K562 (cell line): ENCODE results near the gene PSMA5. TPM values are rescaled to one million over a fixed set of nuclear protein-coding genes. Genes with fewer than 3 reads are reported as not detected.

ENCODE experiments used
- E2F5 ChIP-seq: sonication (generic); formaldehyde crosslinking; IDR thresholded peaks from 2 replicates; pipeline ENCODE4 v1.8.0; 2022; ENCODE audit warnings: mild to moderate bottlenecking, missing genetic modification reagents
- HLTF ChIP-seq: fragments of 450-650 bp; IDR thresholded peaks from 2 replicates; pipeline ENCODE4 v1.6.1; 2016
- KAT7 ChIP-seq: sonication (generic); formaldehyde crosslinking; IDR thresholded peaks from 2 replicates; pipeline ENCODE4 v1.8.0; 2022; ENCODE audit warnings: missing genetic modification reagents, mild to moderate bottlenecking, borderline replicate concordance
- PBX2 ChIP-seq, 2 experiments: IDR thresholded peaks in 1 of 2; conservative IDR thresholded peaks in 1 of 2; 2 replicates each; pipeline ENCODE4 v1.6.1; 2016; ENCODE audit warnings: low read depth in 2 of 2, mild to moderate bottlenecking in 1 of 2, missing compliant biosample characterization in 1 of 2, missing genetic modification characterization in 1 of 2, moderate library complexity in 1 of 2
- PTRF ChIP-seq: fragments of 450-650 bp; IDR thresholded peaks from 2 replicates; pipeline ENCODE4 v1.6.1; 2016; ENCODE audit warnings: mild to moderate bottlenecking, missing genetic modification characterization, missing compliant biosample characterization
- RCOR1 ChIP-seq, 2 experiments: IDR thresholded peaks; 2 replicates each; pipeline ENCODE4 v1.6.1; 2012; ENCODE audit warnings: low read depth in 2 of 2, low read length in 2 of 2, borderline replicate concordance in 1 of 2, improper control_type of control experiment in 1 of 2
- STAT5A ChIP-seq: IDR thresholded peaks from 2 replicates; pipeline ENCODE4 v1.6.1; 2012; ENCODE audit warnings: low read length, inconsistent platforms, borderline replicate concordance
- SUPT5H ChIP-seq: fragments of 450-650 bp; IDR thresholded peaks from 2 replicates; pipeline ENCODE4 v1.6.1; 2016
- TAF1 ChIP-seq: IDR thresholded peaks from 2 replicates; pipeline ENCODE4 v1.6.1; 2011; ENCODE audit warnings: mild to moderate bottlenecking, low read length, moderate library complexity; ENCODE audit not compliant: insufficient read depth, control insufficient read depth, severe bottlenecking; ENCODE audit errors: extremely low read depth
- TEAD4 ChIP-seq, 2 experiments: sonication (generic) in 1 of 2; formaldehyde crosslinking in 1 of 2; IDR thresholded peaks; 2 replicates each; pipeline versions ENCODE4 v1.6.1 to v1.8.0; 2012 to 2022; ENCODE audit warnings: borderline replicate concordance in 1 of 2, inconsistent platforms in 1 of 2, low read length in 1 of 2, mild to moderate bottlenecking in 1 of 2, missing genetic modification reagents in 1 of 2
- ZBTB43 ChIP-seq: sonication (generic); formaldehyde crosslinking; IDR thresholded peaks from 2 replicates; pipeline ENCODE4 v1.8.0; 2023; ENCODE audit warnings: mild to moderate bottlenecking, missing genetic modification reagents
- ZNF561 ChIP-seq: fragments of 450-650 bp; formaldehyde crosslinking; conservative IDR thresholded peaks from 2 replicates; pipeline ENCODE4 v1.4.0; 2020; ENCODE audit warnings: mild to moderate bottlenecking, moderate library complexity
- ZNF696 ChIP-seq: fragments of 250-450 bp; sonication (Bioruptor Pico); conservative IDR thresholded peaks from 2 replicates; pipeline ENCODE4 v1.4.0; 2020; ENCODE audit warnings: mild to moderate bottlenecking, moderate library complexity
- ZNF699 ChIP-seq: fragments of 250-450 bp; sonication (Bioruptor Pico); IDR thresholded peaks from 2 replicates; pipeline ENCODE4 v1.8.0; 2021; ENCODE audit warnings: mild to moderate bottlenecking, moderate library complexity; ENCODE audit not compliant: insufficient replicate concordance
- ZNF707 ChIP-seq: fragments of 250-450 bp; sonication (Bioruptor Pico); conservative IDR thresholded peaks from 2 replicates; pipeline ENCODE4 v1.8.0; 2022; ENCODE audit warnings: inconsistent platforms, mild to moderate bottlenecking, moderate library complexity
- polyA plus RNA-seq, 8 experiments: library from polyadenylated mRNA; depleted of rRNA in 4 of 8; stranded (reverse) in 5 of 8; unstranded in 3 of 8; fragments of >200 nt; fragmentation: Nextera tagmentation in 2 of 8; fragmentation: Illumina TruSeq in 1 of 8; extraction: Ambion mirVana in 2 of 8; extraction: Trizol in 1 of 8; gene quantifications; 2 replicates each; pipeline versions ENCODE4 v1.2.1 to v1.2.3, GENCODE V29; 2011 to 2014; ENCODE audit warnings: inconsistent platforms in 1 of 8, missing spikeins in 1 of 8
- total RNA-seq, 7 experiments: library from RNA; depleted of rRNA in 6 of 7; stranded (reverse); fragments of >200 nt in 6 of 7; fragmentation: Illumina TruSeq in 2 of 7; extraction: Trizol in 2 of 7; gene quantifications; 2 replicates each; pipeline versions ENCODE4 v1.2.1 to v1.2.3, GENCODE V29; 2011 to 2021; ENCODE audit warnings: low replicate concordance in 1 of 7
- TF ChIP-seq, protein P1 (sequence below): IDR thresholded peaks from 2 replicates; pipeline ENCODE4 v1.6.1; 2016; ENCODE audit warnings: missing genetic modification characterization, missing compliant biosample characterization
- TF ChIP-seq, protein P2 (sequence below): fragments of 250-450 bp; sonication (Bioruptor Pico); IDR thresholded peaks from 2 replicates; pipeline ENCODE4 v1.5.0; 2021
- TF ChIP-seq, protein P3 (sequence below): sonication (generic); formaldehyde crosslinking; IDR thresholded peaks from 2 replicates; pipeline ENCODE4 v1.8.0; 2022; ENCODE audit warnings: mild to moderate bottlenecking, missing genetic modification reagents

Gene PSMA5
- total and polyA plus RNA-seq, 9 of the 15 experiments (the other 6 are each of a cell fraction or from before 2014, with no cell fraction given) = 82.6 to 542 (median 287) TPM

DNA sequence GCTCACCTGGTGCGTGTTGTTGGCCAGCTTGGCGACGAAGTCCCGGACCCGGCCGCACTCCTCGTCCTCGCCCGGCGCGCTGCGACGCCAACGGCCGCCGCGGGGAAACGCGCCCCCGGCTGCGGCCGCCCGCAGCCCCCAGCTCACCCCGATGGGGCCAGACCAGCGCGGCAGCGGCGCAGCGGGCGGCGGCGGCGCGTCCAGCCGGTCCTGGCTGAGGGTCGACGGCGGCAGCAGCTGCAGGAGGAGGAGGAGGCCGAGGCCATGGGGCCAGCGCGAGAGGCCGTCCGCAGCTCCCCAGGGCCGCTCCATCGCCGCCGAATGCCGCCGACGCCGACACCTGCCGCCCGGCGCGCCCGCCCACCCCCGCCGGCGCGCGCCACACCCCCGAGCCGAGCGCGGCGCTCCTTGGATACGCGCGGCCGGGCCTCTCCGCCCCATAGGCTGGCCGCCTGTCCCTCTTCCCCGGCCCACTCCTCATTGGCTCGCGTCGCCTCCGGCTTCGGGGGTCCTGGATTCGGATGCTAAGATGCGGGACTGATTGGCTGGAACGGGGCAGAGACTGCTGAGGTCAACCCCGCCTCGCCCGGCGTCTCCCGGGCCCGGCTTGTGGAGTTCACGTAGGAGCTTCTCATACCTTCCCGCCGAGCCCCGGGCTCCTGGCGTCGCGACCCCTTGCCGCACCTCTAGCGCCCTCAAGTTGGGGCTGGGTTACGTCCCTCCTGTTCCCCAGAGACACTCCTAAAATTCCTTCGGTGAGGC lies 28.5 kb downstream of the PSMA5 start, which contains the start of gene SORT1 (continued):
- no peak for TF ChIP-seq PBX2 (CRISPR knock-in tag; IDR thresholded peaks at IDR 0.05; ENCODE audit: low read depth)
- peak; percentile 92 for TF ChIP-seq PBX2 (tag; conservative IDR thresholded peaks at IDR 0.05; ENCODE audit: low read depth)
- TF ChIP-seq SUPT5H = no peak
- TF ChIP-seq ZNF699 (CRISPR knock-in tag) = no peak
- no peak for TF ChIP-seq ZBTB43
- no peak for TF ChIP-seq STAT5A
- no peak for TF ChIP-seq KAT7 (CRISPR knock-in tag)
- TF ChIP-seq TAF1 = peak; percentile 58
- no peak for TF ChIP-seq ZNF707 (CRISPR knock-in tag)
- TF ChIP-seq, protein P1, sequence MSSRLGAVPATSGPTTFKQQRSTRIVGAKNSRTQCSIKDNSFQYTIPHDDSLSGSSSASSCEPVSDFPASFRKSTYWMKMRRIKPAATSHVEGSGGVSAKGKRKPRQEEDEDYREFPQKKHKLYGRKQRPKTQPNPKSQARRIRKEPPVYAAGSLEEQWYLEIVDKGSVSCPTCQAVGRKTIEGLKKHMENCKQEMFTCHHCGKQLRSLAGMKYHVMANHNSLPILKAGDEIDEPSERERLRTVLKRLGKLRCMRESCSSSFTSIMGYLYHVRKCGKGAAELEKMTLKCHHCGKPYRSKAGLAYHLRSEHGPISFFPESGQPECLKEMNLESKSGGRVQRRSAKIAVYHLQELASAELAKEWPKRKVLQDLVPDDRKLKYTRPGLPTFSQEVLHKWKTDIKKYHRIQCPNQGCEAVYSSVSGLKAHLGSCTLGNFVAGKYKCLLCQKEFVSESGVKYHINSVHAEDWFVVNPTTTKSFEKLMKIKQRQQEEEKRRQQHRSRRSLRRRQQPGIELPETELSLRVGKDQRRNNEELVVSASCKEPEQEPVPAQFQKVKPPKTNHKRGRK (tag) = no peak
- TF ChIP-seq ZNF561 (CRISPR knock-in tag) = no peak
- no peak for TF ChIP-seq PTRF (tag)
- TF ChIP-seq TEAD4 (IDR thresholded peaks at IDR 0.05; ENCODE audit: low read length) = no peak
- TF ChIP-seq TEAD4 (CRISPR knock-in tag; IDR thresholded peaks at IDR 0.05; ENCODE audit: borderline replicate concordance) = no peak
- no peak for TF ChIP-seq HLTF
- no peak for TF ChIP-seq E2F5 (CRISPR knock-in tag)
- TF ChIP-seq, protein P2, sequence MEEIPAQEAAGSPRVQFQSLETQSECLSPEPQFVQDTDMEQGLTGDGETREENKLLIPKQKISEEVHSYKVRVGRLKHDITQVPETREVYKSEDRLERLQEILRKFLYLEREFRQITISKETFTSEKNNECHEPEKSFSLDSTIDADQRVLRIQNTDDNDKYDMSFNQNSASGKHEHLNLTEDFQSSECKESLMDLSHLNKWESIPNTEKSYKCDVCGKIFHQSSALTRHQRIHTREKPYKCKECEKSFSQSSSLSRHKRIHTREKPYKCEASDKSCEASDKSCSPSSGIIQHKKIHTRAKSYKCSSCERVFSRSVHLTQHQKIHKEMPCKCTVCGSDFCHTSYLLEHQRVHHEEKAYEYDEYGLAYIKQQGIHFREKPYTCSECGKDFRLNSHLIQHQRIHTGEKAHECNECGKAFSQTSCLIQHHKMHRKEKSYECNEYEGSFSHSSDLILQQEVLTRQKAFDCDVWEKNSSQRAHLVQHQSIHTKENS (CRISPR knock-in tag) = no peak
- TF ChIP-seq, protein P3, sequence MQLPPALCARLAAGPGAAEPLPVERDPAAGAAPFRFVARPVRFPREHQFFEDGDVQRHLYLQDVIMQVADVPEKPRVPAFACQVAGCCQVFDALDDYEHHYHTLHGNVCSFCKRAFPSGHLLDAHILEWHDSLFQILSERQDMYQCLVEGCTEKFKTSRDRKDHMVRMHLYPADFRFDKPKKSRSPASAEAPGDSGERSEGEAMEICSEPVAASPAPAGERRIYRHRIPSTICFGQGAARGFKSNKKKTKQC (CRISPR knock-in tag) = no peak
- TF ChIP-seq RCOR1 (IDR thresholded peaks at IDR 0.05; ENCODE audit: borderline replicate concordance in 1 of 2, low read depth in 2 of 2, low read length in 2 of 2) = no peak
- no peak for TF ChIP-seq ZNF696
